B cell (primary cell): ENCODE results near the gene SEMA3E.

ENCODE experiments used
- CTCF ChIP-seq: fragments of 200-600 bp; IDR thresholded peaks from one replicate; pipeline ENCODE4 v1.8.0; 2022; ENCODE audit warnings: antibody characterized with exemption, mild to moderate bottlenecking
- EZH2 ChIP-seq: IDR thresholded peaks from 2 replicates; pipeline ENCODE4 v1.6.1; 2012; ENCODE audit warnings: borderline replicate concordance, low read depth, mild to moderate bottlenecking, moderate library complexity, low read length; ENCODE audit not compliant: insufficient read depth, poor library complexity, severe bottlenecking

DNA sequence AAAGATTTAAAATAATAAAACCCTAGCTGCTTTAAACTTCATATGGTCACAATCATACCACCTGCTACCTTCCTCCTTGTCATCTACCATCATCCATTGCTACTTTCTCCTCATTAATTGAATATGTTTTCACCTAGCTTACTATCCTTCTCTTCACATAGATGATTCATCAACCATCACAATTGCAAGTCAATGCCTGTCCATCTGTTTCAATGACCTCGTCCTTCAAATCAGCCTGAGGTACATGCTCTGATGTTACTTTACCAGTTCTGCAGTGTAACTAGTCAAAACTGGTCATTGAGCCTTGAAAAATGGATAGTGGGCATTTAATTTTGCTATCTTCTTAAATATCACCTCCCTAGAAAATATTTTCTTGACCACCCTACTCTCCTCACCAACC lies 164.7 kb downstream of the SEMA3E start:
- TF ChIP-seq CTCF: no peak
- TF ChIP-seq EZH2: no peak
